Hypothalamus (tissue), 51 donors: ENCODE measurements around the gene RAD51B.

Source experiments
- DNase-seq, 51 donors: peaks; one replicate each; lab custom pipeline; 2025; lab: John Stamatoyannopoulos, UW

Gene RAD51B

DNA sequence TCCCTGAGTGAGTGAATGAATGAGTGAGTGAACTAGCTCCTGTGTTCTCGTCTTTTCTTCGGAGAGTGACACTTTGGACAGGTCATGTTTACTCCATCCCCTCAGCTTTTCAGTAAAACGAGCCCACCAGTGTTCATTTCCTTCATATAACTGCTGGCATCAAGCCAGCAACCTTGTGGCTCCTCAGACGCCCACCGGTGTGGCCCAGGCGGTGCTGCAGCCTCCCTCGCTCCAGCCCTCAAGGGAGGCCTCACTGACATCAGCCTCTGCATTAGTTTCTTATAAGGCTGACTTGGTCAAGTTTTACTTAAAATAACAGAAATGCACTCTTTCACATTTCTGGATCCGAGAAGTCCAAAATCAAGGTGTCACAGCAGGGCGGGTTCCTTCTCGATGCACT is 785.2 kb downstream of the RAD51B start:
- no peak for DNase-seq

- no peak for DNase-seq
These were observed 786.6 kb downstream of the RAD51B start for GRCh38 chr14:68606176-68606575.

DNA sequence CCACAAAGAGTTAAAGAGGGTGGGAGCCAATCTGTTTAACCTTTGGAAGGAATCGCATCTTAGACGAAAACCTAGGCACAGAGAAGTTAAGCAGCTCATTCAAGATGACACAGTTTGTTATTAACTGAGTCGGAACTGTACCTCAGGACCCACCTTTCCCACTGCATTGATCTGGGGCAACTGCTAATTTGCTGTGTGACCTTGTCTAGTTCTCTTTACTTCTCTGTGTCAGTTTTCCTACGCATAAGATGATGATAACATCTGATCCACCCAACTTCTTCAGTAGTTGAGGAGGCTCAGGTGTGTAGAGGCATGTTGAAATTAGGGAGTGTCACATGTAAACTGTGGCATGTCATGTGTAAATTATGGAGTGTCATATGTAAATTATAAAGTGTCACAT is 787.1 kb downstream of the RAD51B start:
- DNase-seq, result no peak

DNA sequence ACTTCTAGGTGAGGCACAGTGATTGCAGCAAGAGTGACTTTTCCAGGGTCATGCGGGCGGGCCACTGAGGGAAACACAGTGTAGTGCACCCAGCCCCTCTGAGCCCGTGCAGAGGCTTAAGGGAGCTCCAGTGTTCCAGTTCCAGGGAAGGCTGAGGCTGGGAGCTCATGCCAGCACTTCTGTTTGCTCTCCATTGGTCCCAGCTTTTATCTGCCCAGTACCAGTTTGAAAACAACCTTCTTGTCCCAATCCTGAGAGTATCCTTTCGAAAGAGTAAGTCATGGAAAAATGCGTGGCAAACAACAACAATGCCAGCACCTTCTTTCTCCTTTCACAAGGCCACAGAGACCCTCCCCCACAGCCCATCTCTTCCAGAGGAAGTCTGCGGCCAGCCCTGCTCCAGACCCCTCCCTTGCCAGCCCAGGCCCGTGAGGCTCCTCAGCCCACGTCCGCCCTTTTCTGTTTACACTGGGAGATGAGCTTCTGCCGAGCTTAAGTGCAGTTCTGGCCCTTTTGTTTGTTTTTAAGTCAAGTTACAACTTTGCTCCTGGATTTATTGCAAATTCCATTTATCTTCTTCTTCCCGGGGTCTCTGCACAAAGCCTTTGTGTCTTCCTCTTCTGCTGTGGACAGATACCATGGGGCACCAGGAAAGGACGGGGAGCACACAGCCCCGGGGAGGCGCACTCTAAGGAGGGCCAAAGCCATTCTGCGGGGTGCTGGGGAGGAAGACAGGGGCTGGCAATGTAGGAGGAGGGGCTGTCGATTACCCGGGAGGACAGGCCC is 787.7 kb downstream of the RAD51B start:
- peak in 1 of 51 donors; percentile 55 for DNase-seq

GRCh38 chr14:68607867-68608573 is 788.4 kb downstream of the RAD51B start:
- peak in 14 of 51 donors; percentile 14 to 48 (median 32) for DNase-seq

GRCh38 chr14:68608574-68608962 is 789.0 kb downstream of the RAD51B start:
- no peak for DNase-seq

DNA sequence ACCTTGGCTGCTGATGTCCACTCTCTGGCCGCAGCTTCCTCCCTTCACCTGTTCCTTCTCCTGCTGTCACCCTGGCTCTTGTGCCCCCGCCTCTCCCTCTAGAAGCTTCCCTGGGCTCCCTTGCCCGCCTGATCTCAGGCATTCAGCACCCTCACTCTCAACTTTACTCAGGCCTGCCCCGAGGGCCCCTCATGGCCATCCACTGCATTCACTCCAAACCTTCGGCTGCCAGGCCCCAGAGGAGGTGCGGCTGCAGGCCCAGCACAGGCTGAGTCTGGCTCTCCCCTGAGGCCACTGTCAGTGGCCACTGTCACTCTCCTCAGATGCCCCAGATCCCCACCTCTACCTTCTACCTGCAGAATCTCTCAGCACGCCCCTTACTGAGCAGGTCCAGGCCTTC is 789.4 kb downstream of the RAD51B start:
- DNase-seq, result no peak

DNA sequence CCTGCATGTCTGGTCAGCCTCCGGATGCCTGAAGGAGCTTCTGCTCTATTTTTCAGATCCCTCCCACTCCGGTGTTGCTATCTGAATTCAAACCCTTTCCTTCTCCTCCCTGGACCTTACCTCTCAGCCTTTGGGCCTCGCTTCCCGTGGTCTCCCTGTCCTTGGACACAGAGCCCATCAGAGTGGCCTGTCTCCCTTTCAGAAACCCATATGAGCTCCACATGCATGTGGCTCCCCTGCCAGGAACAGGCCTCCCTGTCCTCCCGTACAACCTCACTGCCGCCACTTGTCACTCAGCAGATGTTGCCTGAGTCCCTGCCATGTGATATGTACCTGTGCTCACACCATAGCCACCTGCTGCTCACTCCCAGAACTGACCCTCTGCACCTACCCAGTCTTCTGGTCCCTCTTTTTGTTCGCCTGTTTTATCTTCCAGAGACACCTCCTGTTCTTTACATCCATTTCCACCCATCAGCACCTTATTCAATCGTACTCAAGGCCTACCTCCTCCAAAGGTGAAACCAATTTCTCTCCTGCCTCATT is 790.7 kb downstream of the RAD51B start:
- no peak for DNase-seq

- DNase-seq, result no peak
These were observed 792.0 kb downstream of the RAD51B start for GRCh38 chr14:68611599-68611998.

- DNase-seq, result no peak
These were observed 792.5 kb downstream of the RAD51B start for GRCh38 chr14:68612049-68612448.

DNA sequence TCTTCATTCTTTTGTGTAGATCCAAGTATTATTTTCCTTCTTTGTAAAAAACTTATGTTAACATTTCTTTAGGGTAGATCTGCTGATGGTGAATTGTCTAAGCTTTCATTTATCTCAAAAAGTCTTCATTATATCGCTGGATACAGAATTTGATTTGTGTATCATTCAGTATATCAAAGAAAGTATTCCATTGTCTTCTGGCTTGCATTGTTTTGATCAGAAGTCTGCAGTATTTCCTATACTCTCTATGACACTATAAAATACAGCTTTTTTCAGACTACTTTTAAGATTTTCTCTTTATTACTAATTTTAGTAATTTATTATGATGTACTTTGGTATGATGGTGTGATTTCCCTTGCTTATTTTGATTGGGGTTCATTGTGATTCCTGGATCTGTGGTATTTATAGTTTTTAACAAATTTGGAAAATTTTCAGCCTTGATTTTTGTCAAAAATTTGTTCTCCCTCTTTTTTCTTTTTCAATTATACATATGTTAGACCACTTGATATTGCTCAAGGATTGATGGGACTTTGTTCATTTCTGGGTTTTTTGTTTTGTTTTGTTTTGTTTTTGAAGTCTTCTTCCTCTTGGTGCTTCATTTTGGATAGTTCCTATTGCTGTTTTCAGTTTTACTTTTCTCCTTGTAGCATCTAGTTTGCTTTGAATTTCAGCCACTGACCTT is 796.8 kb downstream of the RAD51B start:
- DNase-seq, result no peak

GRCh38 chr14:68619790-68620574 is 800.4 kb downstream of the RAD51B start:
- no peak for DNase-seq

GRCh38 chr14:68621400-68622365 is 802.1 kb downstream of the RAD51B start:
- peak in 10 of 51 donors; percentile 21 to 64 (median 30) for DNase-seq

GRCh38 chr14:68622856-68623255 is 803.3 kb downstream of the RAD51B start:
- DNase-seq, result no peak

DNA sequence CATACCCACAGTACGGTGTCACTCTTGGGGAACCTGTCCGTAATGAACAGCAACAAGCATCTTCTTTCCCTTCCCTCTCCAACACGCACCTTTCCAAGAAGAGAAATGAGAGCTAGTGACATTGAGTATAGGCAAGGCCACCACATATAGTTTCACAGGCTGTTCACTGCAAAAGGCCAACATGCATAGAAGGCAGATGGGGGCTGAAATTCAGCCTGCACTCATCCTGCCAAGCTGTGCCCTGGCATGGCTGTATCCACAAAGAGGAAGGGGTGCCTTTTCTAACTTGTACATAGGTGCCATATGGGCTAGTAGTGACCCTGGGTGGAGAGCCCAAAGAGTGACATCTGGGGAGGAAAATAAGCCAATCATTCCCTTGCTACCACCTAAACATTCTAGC is 803.7 kb downstream of the RAD51B start:
- no peak for DNase-seq

- DNase-seq, result no peak
These were observed 804.2 kb downstream of the RAD51B start for GRCh38 chr14:68623826-68624225.

- no peak for DNase-seq
These were observed 805.1 kb downstream of the RAD51B start for GRCh38 chr14:68624541-68625220.

- DNase-seq, result no peak
These were observed 805.9 kb downstream of the RAD51B start for GRCh38 chr14:68625366-68626090.
